ENCODE measurements around the gene RABL6.
"Not testable (repeated sequence)": the region's sequence is repeated elsewhere in the genome, so short reads cannot be mapped to it uniquely, and the experiment has no call there.

Gene RABL6

DNA sequence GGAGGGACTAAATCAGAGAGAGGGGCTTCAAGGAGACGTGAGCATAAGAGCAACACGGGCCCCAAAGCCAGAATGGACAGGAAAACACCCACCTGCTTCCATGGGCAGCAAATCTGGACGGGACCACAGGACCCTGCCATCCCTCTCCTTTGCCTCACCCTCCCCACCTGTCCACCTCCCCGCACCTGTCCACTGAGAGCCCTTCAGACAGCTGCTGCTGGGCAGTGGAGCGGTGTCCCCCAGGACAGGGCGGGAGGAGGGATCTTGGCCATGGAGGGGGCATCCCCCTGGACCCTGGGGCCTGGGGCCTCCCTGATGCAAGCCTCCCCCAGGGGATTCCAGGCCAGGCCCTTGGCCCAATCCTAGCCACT, 9.1 kb upstream of the RABL6 start:
- no peak for DNase-seq
- no peaks in the 10 kb centered on the region for H3K36me3 ChIP-seq (replicated peaks)
- in situ Hi-C loops (cut with HindIII; ENCODE audit: low pct_ligation_motif_present, low sequenced_read_pairs): no loop called here
- TF ChIP-seq, protein P1, sequence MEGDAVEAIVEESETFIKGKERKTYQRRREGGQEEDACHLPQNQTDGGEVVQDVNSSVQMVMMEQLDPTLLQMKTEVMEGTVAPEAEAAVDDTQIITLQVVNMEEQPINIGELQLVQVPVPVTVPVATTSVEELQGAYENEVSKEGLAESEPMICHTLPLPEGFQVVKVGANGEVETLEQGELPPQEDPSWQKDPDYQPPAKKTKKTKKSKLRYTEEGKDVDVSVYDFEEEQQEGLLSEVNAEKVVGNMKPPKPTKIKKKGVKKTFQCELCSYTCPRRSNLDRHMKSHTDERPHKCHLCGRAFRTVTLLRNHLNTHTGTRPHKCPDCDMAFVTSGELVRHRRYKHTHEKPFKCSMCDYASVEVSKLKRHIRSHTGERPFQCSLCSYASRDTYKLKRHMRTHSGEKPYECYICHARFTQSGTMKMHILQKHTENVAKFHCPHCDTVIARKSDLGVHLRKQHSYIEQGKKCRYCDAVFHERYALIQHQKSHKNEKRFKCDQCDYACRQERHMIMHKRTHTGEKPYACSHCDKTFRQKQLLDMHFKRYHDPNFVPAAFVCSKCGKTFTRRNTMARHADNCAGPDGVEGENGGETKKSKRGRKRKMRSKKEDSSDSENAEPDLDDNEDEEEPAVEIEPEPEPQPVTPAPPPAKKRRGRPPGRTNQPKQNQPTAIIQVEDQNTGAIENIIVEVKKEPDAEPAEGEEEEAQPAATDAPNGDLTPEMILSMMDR (IDR thresholded peaks at IDR 0.05; ENCODE audit: low read depth, low read length, missing control alignments): no peak
- H3K27ac ChIP-seq: no peak overlapping the region
- peaks cover 2% of the 10 kb centered on the region for H3K27me3 ChIP-seq (replicated peaks)
- H3K4me3 ChIP-seq (ENCODE audit: low read depth, low read length): no peak overlapping the region

DNA sequence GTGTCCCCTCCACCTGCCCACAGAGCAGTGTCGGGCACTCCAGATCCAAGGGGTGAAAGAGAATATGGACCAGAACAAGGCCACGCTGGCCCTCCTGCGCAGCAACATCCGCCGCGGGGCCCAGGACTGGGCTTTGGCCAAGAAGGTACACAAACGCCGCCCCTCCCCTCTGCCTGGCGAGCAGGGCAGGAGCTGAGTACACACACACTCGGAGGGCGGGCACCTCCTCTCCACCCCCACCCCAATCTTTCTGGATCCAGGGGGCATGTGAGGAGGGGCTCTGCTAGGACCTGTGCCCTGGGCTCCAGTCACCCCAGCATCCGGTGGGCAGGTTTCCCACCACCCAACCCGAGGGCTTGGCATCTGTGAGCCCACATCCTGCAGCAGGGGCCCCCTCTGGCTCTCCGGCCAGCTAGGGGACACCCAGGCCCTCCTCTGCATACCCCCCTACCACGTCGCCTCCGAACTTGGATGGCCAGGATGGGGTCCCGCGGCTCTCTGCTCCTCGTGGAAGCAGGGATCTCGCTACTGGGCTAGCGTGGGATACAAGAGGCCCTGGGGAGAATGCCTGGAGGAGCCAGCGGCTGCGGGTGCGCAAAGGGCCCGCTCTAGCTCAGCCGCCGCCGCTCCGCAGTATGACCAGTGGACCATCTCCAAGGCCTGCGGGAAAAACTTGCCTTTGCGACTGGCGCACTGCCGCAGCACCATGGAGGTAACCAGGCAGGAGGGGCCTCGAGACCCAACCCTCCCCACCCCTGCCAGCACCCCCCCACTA, 8.5 kb upstream of the RABL6 start:
- Histone ChIP-seq H3K27me3 (replicated peaks) (peaks cover 2% of the 10 kb centered on the region), H3K27ac (no peak overlapping the region), H3K36me3 (replicated peaks) (no peaks in the 10 kb centered on the region), H3K4me3 (ENCODE audit: low read depth, low read length) (no peak overlapping the region)
- DNase-seq: no peak
- TF ChIP-seq, protein P1 (IDR thresholded peaks at IDR 0.05; ENCODE audit: low read depth, low read length, missing control alignments): no peak
- in situ Hi-C loops (cut with HindIII; ENCODE audit: low pct_ligation_motif_present, low sequenced_read_pairs): no loop called here

DNA sequence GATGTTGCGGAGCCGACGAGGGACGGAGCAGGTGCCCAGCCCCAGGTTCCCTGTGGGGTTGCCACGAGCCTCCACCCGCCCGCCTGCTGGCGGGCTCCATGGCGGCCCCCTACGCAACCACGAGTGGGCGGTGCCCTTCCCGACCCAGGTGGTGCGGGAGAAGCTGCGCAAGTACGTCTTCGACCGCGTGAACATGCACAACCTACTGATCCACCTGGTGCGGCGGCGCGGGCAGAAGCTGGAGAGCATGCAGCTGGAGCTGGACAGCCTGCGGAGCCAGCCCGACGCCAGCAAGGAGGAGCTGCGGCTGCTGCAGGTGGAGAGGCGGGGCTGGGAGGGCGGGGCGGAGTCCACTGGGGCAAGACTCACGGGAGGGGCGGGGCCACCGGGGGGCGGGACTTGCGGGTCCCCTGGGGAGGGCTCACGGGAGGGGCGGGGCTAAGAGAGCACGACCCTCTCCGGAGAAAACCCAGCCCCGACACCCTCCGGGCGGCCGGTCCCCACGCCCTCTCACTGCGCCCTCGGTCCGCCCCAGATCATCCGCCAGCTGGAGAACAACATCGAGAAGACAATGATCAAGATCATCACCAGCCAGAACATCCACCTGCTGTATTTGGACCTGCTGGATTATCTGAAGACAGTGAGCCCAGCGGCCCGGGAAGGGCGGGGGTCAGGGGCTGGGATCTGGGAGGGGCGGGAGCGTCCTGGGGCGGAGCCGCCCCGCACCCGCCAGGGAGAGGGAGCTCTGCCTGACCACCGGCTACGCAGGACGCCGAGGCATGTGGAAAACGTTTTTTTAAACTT, 7.7 kb upstream of the RABL6 start:
- in situ Hi-C loops (cut with HindIII; ENCODE audit: low pct_ligation_motif_present, low sequenced_read_pairs): loop anchor here (25.0 kb wide), 1 partner anchor 237 kb away; the partner anchor contains the start of genes ABCA2, FUT7 and NPDC1
- TF ChIP-seq, protein P1 (IDR thresholded peaks at IDR 0.05; ENCODE audit: low read depth, low read length, missing control alignments): no peak

DNA sequence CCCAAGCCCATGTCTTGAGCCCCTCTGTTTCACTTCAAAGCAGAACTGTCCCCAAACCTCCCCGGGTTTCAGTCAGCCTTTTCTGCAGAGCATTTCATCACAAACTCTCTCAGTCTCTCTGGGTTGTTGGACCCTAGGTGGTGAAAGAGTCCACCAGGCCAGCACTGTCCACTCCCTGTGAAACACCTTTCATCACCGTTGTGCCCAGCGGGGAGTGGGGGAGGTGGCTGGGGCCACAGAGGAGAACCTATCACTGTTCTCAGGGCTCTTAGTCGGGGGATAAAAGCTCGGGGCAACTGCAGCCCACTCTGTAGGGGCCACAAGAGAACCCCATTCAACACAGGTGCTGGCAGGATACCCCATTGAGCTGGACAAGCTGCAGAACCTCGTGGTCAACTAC, 5.4 kb upstream of the RABL6 start:
- Histone ChIP-seq H3K27ac (no peak overlapping the region), H3K4me3 (ENCODE audit: low read depth, low read length) (no peak overlapping the region), H3K27me3 (replicated peaks) (peaks cover 2% of the 10 kb centered on the region), H3K36me3 (replicated peaks) (no peaks in the 10 kb centered on the region)
- TF ChIP-seq, protein P1 (IDR thresholded peaks at IDR 0.05; ENCODE audit: low read depth, low read length, missing control alignments): no peak
- no peak for DNase-seq
- in situ Hi-C loops (cut with HindIII; ENCODE audit: low pct_ligation_motif_present, low sequenced_read_pairs): loop anchor here (25.0 kb wide), 1 partner anchor 235 kb away; the partner anchor contains the start of genes ABCA2, FUT7 and NPDC1

More for the DNA sequence above, 7.7 kb upstream of the RABL6 start:
- H3K27ac ChIP-seq: no peak overlapping the region
- H3K36me3 ChIP-seq (replicated peaks): no peaks in the 10 kb centered on the region
- DNase-seq: no peak
- peaks cover 2% of the 10 kb centered on the region for H3K27me3 ChIP-seq (replicated peaks)
- H3K4me3 ChIP-seq (ENCODE audit: low read depth, low read length): no peak overlapping the region

DNA sequence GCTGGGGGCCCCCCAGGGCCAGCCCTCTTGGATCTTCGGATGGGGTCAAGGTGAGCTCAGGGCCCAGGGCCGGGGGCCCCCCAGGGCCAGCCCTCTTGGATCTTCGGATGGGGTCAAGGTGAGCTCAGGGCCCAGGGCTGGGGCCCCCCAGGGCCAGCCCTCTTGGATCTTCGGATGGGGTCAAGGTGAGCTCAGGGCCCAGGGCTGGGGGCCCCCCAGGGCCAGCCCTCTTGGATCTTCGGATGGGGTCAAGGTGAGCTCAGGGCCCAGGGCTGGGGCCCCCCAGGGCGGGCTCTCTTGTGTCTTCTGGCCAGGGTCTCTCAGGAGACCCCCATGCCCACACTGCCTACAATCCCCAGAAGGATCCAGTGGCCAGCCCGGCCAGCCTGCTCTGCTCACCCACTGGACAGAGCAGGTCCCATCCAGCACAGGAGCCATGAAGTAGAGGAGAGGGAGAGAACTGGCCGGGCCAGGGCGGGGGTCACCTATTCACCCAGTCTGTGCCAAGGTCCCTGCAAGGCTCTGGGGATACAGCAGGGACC, 4.7 kb upstream of the RABL6 start:
- H3K4me3 ChIP-seq (ENCODE audit: low read depth, low read length); H3K36me3 ChIP-seq (replicated peaks); DNase-seq; H3K27me3 ChIP-seq (replicated peaks); H3K27ac ChIP-seq: not testable (repeated sequence)
- in situ Hi-C loops (cut with HindIII; ENCODE audit: low pct_ligation_motif_present, low sequenced_read_pairs): loop anchor here (25.0 kb wide), 1 partner anchor 234 kb away; the partner anchor contains the start of genes ABCA2, FUT7 and NPDC1
